SK-N-SH treated with all-trans-retinoic acid at 6 μM for 48 hours (cell line): ENCODE data around the gene LEO1.

Experiments used
- ARNTL ChIP-seq: fragments of 450-650 bp; formaldehyde crosslinking; IDR thresholded peaks from 2 replicates; pipeline ENCODE4 v1.5.0; 2020; ENCODE audit warnings: low read depth, mild to moderate bottlenecking, moderate library complexity, borderline replicate concordance
- CREB5 ChIP-seq: fragments of 250-450 bp; sonication (Bioruptor Pico); IDR thresholded peaks from 2 replicates; pipeline ENCODE4 v1.5.1; 2020; ENCODE audit warnings: low read depth, mild to moderate bottlenecking, moderate library complexity
- CSDC2 ChIP-seq: fragments of 250-450 bp; sonication (Bioruptor Pico); IDR thresholded peaks from 2 replicates; pipeline ENCODE4 v1.5.0; 2020; ENCODE audit warnings: mild to moderate bottlenecking, moderate library complexity
- GLIS3 ChIP-seq: fragments of 250-450 bp; sonication (Bioruptor Pico); IDR thresholded peaks from 2 replicates; pipeline ENCODE4 v1.5.0; 2020; ENCODE audit warnings: mild to moderate bottlenecking, moderate library complexity
- OSR1 ChIP-seq: fragments of 250-450 bp; sonication (Bioruptor Pico); IDR thresholded peaks from 2 replicates; pipeline ENCODE4 v1.8.0; 2022; ENCODE audit warnings: moderate library complexity, mild to moderate bottlenecking, inconsistent platforms
- PATZ1 ChIP-seq: fragments of 250-450 bp; sonication (Bioruptor Pico); IDR thresholded peaks from 2 replicates; pipeline ENCODE4 v1.8.0; 2020; ENCODE audit warnings: mild to moderate bottlenecking, moderate library complexity, borderline replicate concordance
- POU6F1 ChIP-seq: fragments of 250-450 bp; sonication (Bioruptor Pico); IDR thresholded peaks from 2 replicates; pipeline ENCODE4 v1.8.0; 2021; ENCODE audit warnings: low read depth, mild to moderate bottlenecking, moderate library complexity, borderline replicate concordance
- PPARA ChIP-seq: fragments of 250-450 bp; sonication (Bioruptor Pico); IDR thresholded peaks from 2 replicates; pipeline ENCODE4 v1.5.0; 2020; ENCODE audit warnings: mild to moderate bottlenecking, borderline replicate concordance
- RARB ChIP-seq: fragments of 250-450 bp; sonication (Bioruptor Pico); IDR thresholded peaks from 2 replicates; pipeline ENCODE4 v1.8.0; 2021; ENCODE audit warnings: mild to moderate bottlenecking, moderate library complexity
- TCF4 ChIP-seq: fragments of 250-450 bp; sonication (Bioruptor Pico); IDR thresholded peaks from 2 replicates; pipeline ENCODE4 v1.8.0; 2021; ENCODE audit warnings: mild to moderate bottlenecking, moderate library complexity, borderline replicate concordance
- TSHZ2 ChIP-seq: fragments of 250-450 bp; sonication (Bioruptor Pico); IDR thresholded peaks from 2 replicates; pipeline ENCODE4 v1.5.0; 2020; ENCODE audit warnings: mild to moderate bottlenecking, moderate library complexity
- ZC3H10 ChIP-seq: fragments of 250-450 bp; sonication (Bioruptor Pico); IDR thresholded peaks from 2 replicates; pipeline ENCODE4 v1.5.1; 2021; ENCODE audit warnings: mild to moderate bottlenecking, moderate library complexity
- ZFP3 ChIP-seq: fragments of 250-450 bp; sonication (Bioruptor Pico); IDR thresholded peaks from 2 replicates; pipeline ENCODE4 v1.5.0; 2020; ENCODE audit warnings: mild to moderate bottlenecking, moderate library complexity
- ZFP30 ChIP-seq: fragments of 450-650 bp; formaldehyde crosslinking; IDR thresholded peaks from 2 replicates; pipeline ENCODE4 v1.5.0; 2022; ENCODE audit warnings: mild to moderate bottlenecking, moderate library complexity

- no peak for TF ChIP-seq ZFP3 (CRISPR knock-in tag)
- TF ChIP-seq TCF4 (CRISPR knock-in tag), result no peak
- TF ChIP-seq RARB, result no peak
- TF ChIP-seq CREB5 (CRISPR knock-in tag), result no peak
- no peak for TF ChIP-seq PPARA (CRISPR knock-in tag)
- TF ChIP-seq TSHZ2 (CRISPR knock-in tag), result no peak
- no peak for TF ChIP-seq ARNTL (CRISPR knock-in tag)
- no peak for TF ChIP-seq OSR1
- no peak for TF ChIP-seq GLIS3 (CRISPR knock-in tag)
- TF ChIP-seq PATZ1 (CRISPR knock-in tag), result no peak
- TF ChIP-seq ZFP30, result no peak
- no peak for TF ChIP-seq POU6F1 (CRISPR knock-in tag)
- TF ChIP-seq CSDC2 (CRISPR knock-in tag), result no peak
- no peak for TF ChIP-seq ZC3H10
These were observed 63.3 kb downstream of the LEO1 start for GRCh38 chr15:51908316-51908715.
